HEK293T (cell line): ENCODE results near the gene OR6C76.

Experiments
- ARNT ChIP-seq: fragments of 450-650 bp; IDR thresholded peaks from 2 replicates; pipeline ENCODE4 v1.6.1; 2017; ENCODE audit warnings: mild to moderate bottlenecking
- BHLHE40 ChIP-seq: fragments of 450-650 bp; IDR thresholded peaks from 2 replicates; pipeline ENCODE4 v1.6.1; 2016; ENCODE audit warnings: mild to moderate bottlenecking, moderate library complexity, borderline replicate concordance
- CTBP1 ChIP-seq: fragments of 450-650 bp; IDR thresholded peaks from 2 replicates; pipeline ENCODE4 v1.6.1; 2016; ENCODE audit warnings: borderline replicate concordance
- ELF4 ChIP-seq: fragments of 450-650 bp; IDR thresholded peaks from 2 replicates; pipeline ENCODE4 v1.6.1; 2017; ENCODE audit warnings: antibody characterized with exemption
- FOXK2 ChIP-seq: fragments of 450-650 bp; IDR thresholded peaks from 2 replicates; pipeline ENCODE4 v1.6.1; 2016; ENCODE audit warnings: mild to moderate bottlenecking
- FOXM1 ChIP-seq: fragments of 450-650 bp; IDR thresholded peaks from 2 replicates; pipeline ENCODE4 v1.6.1; 2017; ENCODE audit warnings: mild to moderate bottlenecking, borderline replicate concordance
- L3MBTL2 ChIP-seq: fragments of 450-650 bp; conservative IDR thresholded peaks from 2 replicates; pipeline ENCODE4 v1.6.1; 2016; ENCODE audit warnings: mild to moderate bottlenecking
- SP1 ChIP-seq: fragments of 450-650 bp; IDR thresholded peaks from 2 replicates; pipeline ENCODE4 v1.6.1; 2017
- SUZ12 ChIP-seq: fragments of 450-650 bp; IDR thresholded peaks from 2 replicates; pipeline ENCODE4 v1.6.1; 2016; ENCODE audit warnings: mild to moderate bottlenecking

DNA sequence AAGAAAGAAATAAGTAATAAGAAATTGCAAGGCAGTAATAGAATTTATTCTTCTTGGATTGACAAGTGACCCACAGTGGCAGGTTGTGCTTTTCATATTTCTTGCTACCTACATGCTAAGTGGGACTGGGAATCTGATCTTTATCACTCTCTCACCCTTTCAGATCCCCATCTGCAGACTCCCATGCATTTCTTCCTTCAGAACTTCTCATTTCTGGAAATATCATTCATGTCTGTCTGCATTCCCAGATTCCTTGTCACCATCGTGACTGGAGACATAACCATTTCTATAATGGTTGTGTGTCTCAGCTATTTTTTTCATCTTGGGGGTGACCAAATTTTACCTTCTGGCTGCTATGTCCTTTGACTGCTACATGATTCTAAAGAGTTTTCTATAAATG, 29.7 kb upstream of the OR6C76 start:
- TF ChIP-seq FOXK2 (no peak), BHLHE40 (no peak), CTBP1 (no peak), L3MBTL2 (no peak), ARNT (no peak), FOXM1 (no peak), ELF4 (no peak), SUZ12 (no peak), SP1 (no peak)
